Measurements from ENCODE around the gene STK24. TPM values are rescaled to one million over a fixed set of nuclear protein-coding genes. Genes with fewer than 3 reads are reported as not detected.

STK24 gene
- total and polyA plus RNA-seq, 10 of the 15 experiments (the other 5 are each of a cell fraction or from before 2014, with no cell fraction given), result 7.5 to 115 (median 52.9) TPM

DNA sequence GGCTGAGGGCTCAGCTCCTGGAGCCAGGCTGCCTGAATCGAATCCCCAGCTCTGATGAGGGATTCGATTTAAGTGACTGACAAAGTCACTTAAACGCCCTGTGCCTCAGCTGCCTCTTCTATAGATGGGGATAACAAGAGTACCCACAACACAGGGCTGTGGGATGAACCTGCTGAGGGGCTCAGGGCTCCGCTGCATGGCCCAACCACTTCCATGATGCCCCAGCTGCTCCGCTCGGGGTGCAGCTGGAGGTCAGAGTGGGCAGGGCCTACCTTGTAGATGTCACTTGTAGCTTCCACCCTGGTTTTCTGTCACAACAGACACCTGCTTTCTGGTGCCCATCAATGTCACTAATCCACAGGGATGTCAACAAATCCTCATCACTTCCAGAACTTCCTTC, 39.2 kb downstream of the STK24 start:
- ATAC-seq (no peak), FAIRE-seq (no peak), DNase-seq (ENCODE audit: low read depth, low spot score) (no peak)
- no peaks in the 10 kb centered on the region for H3K27me3 ChIP-seq (replicated peaks in 1 of 2; ENCODE audit: control insufficient read depth in 2 of 2, insufficient read depth in 2 of 2, low read length in 1 of 2)
- ChIA-PET CTCF (interaction anchor here (1.2 kb wide), 1 partner anchor 9 kb away, joined by 3 read pairs; no protein-coding TSS in a partner anchor), POLR2A (interaction anchor here (0.5 to 1.4 kb wide), 2 partner anchors 11 to 26 kb away, joined by 4 read pairs; no protein-coding TSS in a partner anchor), RAD21 (ENCODE audit: unreplicated experiment) (interaction anchor here (0.5 to 2.0 kb wide), 2 partner anchors 68 to 115 kb away, joined by 4 to 6 read pairs; no protein-coding TSS in a partner anchor), SMC1A (ENCODE audit: uncharacterized antibody, unreplicated experiment) (interaction anchor here (0.9 kb wide), 1 partner anchor 9 kb away, joined by 3 read pairs; no protein-coding TSS in a partner anchor)
- no peak overlapping the region for H3K4me3 ChIP-seq
- H3K4me1 ChIP-seq (ENCODE audit: control insufficient read depth, insufficient read depth, low read length), result peaks cover 36% of the 10 kb centered on the region
- peaks cover 9 to 11% of the 10 kb centered on the region in 2 experiments; a peak in 3 of 4 replicates for H3K36me3 ChIP-seq (ENCODE audit: control insufficient read depth in 2 of 2, insufficient read depth in 2 of 2, low read length in 1 of 2)
- no peak overlapping the region for H3K27ac ChIP-seq (ENCODE audit: control insufficient read depth, insufficient read depth)
- WGBS (ENCODE audit: insufficient coverage, insufficient replicate concordance, low lambda C conversion rate, missing lambda C conversion rate), result 95% methylated on average over 6 of the region's 6 CpGs
- H3K79me2 ChIP-seq (ENCODE audit: control insufficient read depth, insufficient read depth, low read length), result peaks cover 94% of the 10 kb centered on the region
- no peaks in the 10 kb centered on the region for H3K9me3 ChIP-seq (replicated peaks; ENCODE audit: control insufficient read depth, insufficient read depth, low read length)
- no peak for TF ChIP-seq BCL11A (IDR thresholded peaks at IDR 0.05; ENCODE audit: low read depth, low read length)
- TF ChIP-seq ZNF592 (IDR thresholded peaks at IDR 0.05), result no peak
- no peak for TF ChIP-seq EZH2 (IDR thresholded peaks at IDR 0.05; ENCODE audit: borderline replicate concordance, control insufficient read depth, low read depth, low read length)
- no peak for TF ChIP-seq FOXM1 (IDR thresholded peaks at IDR 0.05; ENCODE audit: low read depth, low read length)
- no peak for TF ChIP-seq SMARCA5 (IDR thresholded peaks at IDR 0.05)
- TF ChIP-seq JUNB (IDR thresholded peaks at IDR 0.05), result no peak
- no peak for TF ChIP-seq TBL1XR1 (IDR thresholded peaks at IDR 0.05; ENCODE audit: low read depth, low read length)
- TF ChIP-seq CHD2 (IDR thresholded peaks at IDR 0.05; ENCODE audit: borderline replicate concordance, low read depth, low read length), result no peak
- no peak for TF ChIP-seq EP300 (IDR thresholded peaks at IDR 0.05; ENCODE audit: borderline replicate concordance in 1 of 2, control insufficient read depth in 1 of 2, low read depth in 2 of 2, low read length in 2 of 2)
- TF ChIP-seq KDM1A (IDR thresholded peaks at IDR 0.05; ENCODE audit: borderline replicate concordance), result no peak
- no peak for TF ChIP-seq WRNIP1 (IDR thresholded peaks at IDR 0.05; ENCODE audit: borderline replicate concordance, low read depth, low read length)
- TF ChIP-seq PBX3 (IDR thresholded peaks at IDR 0.05; ENCODE audit: insufficient replicate concordance, low read depth, low read length), result no peak
- TF ChIP-seq, protein P1, sequence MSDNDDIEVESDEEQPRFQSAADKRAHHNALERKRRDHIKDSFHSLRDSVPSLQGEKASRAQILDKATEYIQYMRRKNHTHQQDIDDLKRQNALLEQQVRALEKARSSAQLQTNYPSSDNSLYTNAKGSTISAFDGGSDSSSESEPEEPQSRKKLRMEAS (IDR thresholded peaks at IDR 0.05; ENCODE audit: low read depth, low read length), result no peak
- TF ChIP-seq ZNF217 (IDR thresholded peaks at IDR 0.05), result no peak
- no peak for TF ChIP-seq HDAC6 (IDR thresholded peaks at IDR 0.05; ENCODE audit: unreplicated experiment)
- TF ChIP-seq, protein P2, sequence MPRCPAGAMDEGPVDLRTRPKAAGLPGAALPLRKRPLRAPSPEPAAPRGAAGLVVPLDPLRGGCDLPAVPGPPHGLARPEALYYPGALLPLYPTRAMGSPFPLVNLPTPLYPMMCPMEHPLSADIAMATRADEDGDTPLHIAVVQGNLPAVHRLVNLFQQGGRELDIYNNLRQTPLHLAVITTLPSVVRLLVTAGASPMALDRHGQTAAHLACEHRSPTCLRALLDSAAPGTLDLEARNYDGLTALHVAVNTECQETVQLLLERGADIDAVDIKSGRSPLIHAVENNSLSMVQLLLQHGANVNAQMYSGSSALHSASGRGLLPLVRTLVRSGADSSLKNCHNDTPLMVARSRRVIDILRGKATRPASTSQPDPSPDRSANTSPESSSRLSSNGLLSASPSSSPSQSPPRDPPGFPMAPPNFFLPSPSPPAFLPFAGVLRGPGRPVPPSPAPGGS (IDR thresholded peaks at IDR 0.05; ENCODE audit: borderline replicate concordance, insufficient read depth, low read depth, low read length, poor library complexity, severe bottlenecking), result no peak
- TF ChIP-seq SIX5 (IDR thresholded peaks at IDR 0.05; ENCODE audit: low read depth, low read length, severe bottlenecking), result no peak
- peaks cover 4% of the 10 kb centered on the region for H4K20me1 ChIP-seq (ENCODE audit: control insufficient read depth, insufficient read depth)
- in situ Hi-C loops (cut with MboI) (no loop called here), intact Hi-C loops (cut with micrococcal nuclease; ENCODE audit: unreplicated experiment) (no loop called here)
- no TSS peak for BruUV-seq (replicated peaks)
- H3K9ac ChIP-seq (ENCODE audit: control insufficient read depth, insufficient read depth, low read length), result no peak overlapping the region
- H3K4me2 ChIP-seq (ENCODE audit: control insufficient read depth, insufficient read depth), result no peak overlapping the region
- no peak overlapping the region for H2AFZ ChIP-seq (ENCODE audit: control insufficient read depth, low read depth, low read length)
